Upper lobe of left lung (tissue), 6 donors: ENCODE data around the gene KDM4B. TPM values are rescaled to one million over a fixed set of nuclear protein-coding genes. Genes with fewer than 3 reads are reported as not detected.

Experiments used
- ATAC-seq, 2 donors: fragments of 200-7000 bp; cut with Tn5 transposase; one replicate each; pipeline ENCODE4 v1.9.1; 2022; ENCODE audit warnings: mild to moderate bottlenecking in 2 of 2, moderate library complexity in 2 of 2; ENCODE audit not compliant: low FRiP score in 2 of 2
- DNase-seq, 2 donors: peaks; one replicate each; pipeline ENCODE4 v3.0.0-alpha.2; 2019 to 2020
- H3K27ac ChIP-seq, 4 donors: fragments of 200-600 bp; sonication (generic); one replicate each; pipeline ENCODE4 v1.5.1; 2016 to 2019
- H3K27me3 ChIP-seq, 4 donors: fragments of 200-600 bp; sonication (generic); one replicate each; pipeline ENCODE4 v1.5.1; 2017 to 2019
- H3K36me3 ChIP-seq, 4 donors: fragments of 200-600 bp; sonication (generic); one replicate each; pipeline ENCODE4 v1.5.1; 2016 to 2019
- H3K4me1 ChIP-seq, 4 donors: fragments of 200-600 bp; sonication (generic); one replicate each; pipeline ENCODE4 v1.5.1; 2018 to 2019
- H3K4me3 ChIP-seq, 4 donors: fragments of 200-600 bp; sonication (generic); one replicate each; pipeline ENCODE4 v1.5.1; 2017 to 2019; ENCODE audit warnings: mild to moderate bottlenecking in 2 of 4, moderate library complexity in 1 of 4
- H3K9me3 ChIP-seq, 4 donors: fragments of 200-600 bp; sonication (generic); one replicate each; pipeline ENCODE4 v1.5.1; 2018 to 2019
- CTCF ChIP-seq, 6 experiments: fragments of 450-650 bp in 4 of 6; fragments of 200-600 bp in 2 of 6; sonication (generic) in 2 of 6; IDR thresholded peaks; one replicate each; pipeline ENCODE4 v1.5.1; 2016 to 2019; ENCODE audit warnings: antibody characterized with exemption in 6 of 6
- EP300 ChIP-seq, 4 donors: sonication (generic); formaldehyde crosslinking; IDR thresholded peaks; one replicate each; pipeline ENCODE4 v1.5.1; 2017; ENCODE audit warnings: antibody characterized with exemption in 4 of 4, control low read depth in 2 of 4
- POLR2A ChIP-seq, 4 donors: fragments of 450-650 bp; IDR thresholded peaks; one replicate each; pipeline ENCODE4 v1.5.1; 2016 to 2017; ENCODE audit warnings: antibody characterized with exemption in 4 of 4, mild to moderate bottlenecking in 2 of 4
- POLR2AphosphoS5 ChIP-seq, 2 donors: sonication (generic); formaldehyde crosslinking; IDR thresholded peaks; one replicate each; pipeline ENCODE4 v1.5.1; 2017; ENCODE audit warnings: antibody characterized with exemption in 2 of 2
- WGBS, 2 donors: methylation state at CpG; one replicate each; pipeline ENCODE4 v1.1.5; 2017 to 2018; 5-methylcytosine and 5-hydroxymethylcytosine counted together
- total RNA-seq, 6 donors: library from RNA; depleted of rRNA in 4 of 6; stranded (reverse); fragments of >200 nt in 4 of 6; gene quantifications; one replicate each; pipeline versions ENCODE4 v1.1.0 to v1.2.1, GENCODE V29; 2016 to 2021
- donor health status: DM: no; HTN: no; CAD: no; lungs with moderate emphysema.
- donor health status: DM: no; HTN: yes; CAD: no; lungs with severe emphysema.

Gene KDM4B
- total RNA-seq, 6 donors from 2014 or later: 28.1 to 112 (median 38.2) TPM

GRCh38 chr19:5120321-5120720 is 151.4 kb downstream of the KDM4B start:
- no peak overlapping the region for H3K27ac ChIP-seq
- H3K36me3 ChIP-seq: peaks cover 9 to 62% (median 41%) of the 10 kb centered on the region in 4 donors
- no peaks in the 10 kb centered on the region for H3K4me1 ChIP-seq
- TF ChIP-seq EP300 (IDR thresholded peaks at IDR 0.05): no peak
- no peak for TF ChIP-seq CTCF (IDR thresholded peaks at IDR 0.05)
- no peak for TF ChIP-seq POLR2A (IDR thresholded peaks at IDR 0.05)
- no peak for TF ChIP-seq POLR2AphosphoS5 (IDR thresholded peaks at IDR 0.05)
- H3K9me3 ChIP-seq: no peaks in the 10 kb centered on the region
- ATAC-seq (no peak), DNase-seq (peak in 1 of 2 donors; percentile 56)
- WGBS, 2 donors: 87 to 90% methylated on average over 8 of the region's 8 CpGs
- no peaks in the 10 kb centered on the region for H3K27me3 ChIP-seq
- H3K4me3 ChIP-seq: no peak overlapping the region

- H3K27ac ChIP-seq: no peak overlapping the region
- no peak for ATAC-seq
- H3K36me3 ChIP-seq: peaks cover 9 to 63% (median 40%) of the 10 kb centered on the region in 4 donors
- no peaks in the 10 kb centered on the region for H3K9me3 ChIP-seq
- no peak overlapping the region for H3K4me3 ChIP-seq
- no peaks in the 10 kb centered on the region for H3K27me3 ChIP-seq
- WGBS, 2 donors: 92 to 100% methylated on average over 1 to 9 of the region's 9 CpGs
- no peaks in the 10 kb centered on the region for H3K4me1 ChIP-seq
- TF ChIP-seq EP300 (IDR thresholded peaks at IDR 0.05) (no peak), CTCF (IDR thresholded peaks at IDR 0.05) (no peak), POLR2AphosphoS5 (IDR thresholded peaks at IDR 0.05) (no peak), POLR2A (IDR thresholded peaks at IDR 0.05) (no peak)
- peak in 1 of 2 donors; percentile 50 for DNase-seq
Measured at GRCh38 chr19:5120833-5121232, 151.9 kb downstream of the KDM4B start.

- H3K9me3 ChIP-seq: no peaks in the 10 kb centered on the region
- H3K36me3 ChIP-seq: peaks cover 9 to 63% (median 40%) of the 10 kb centered on the region in 4 donors
- H3K27ac ChIP-seq: no peak overlapping the region
- H3K27me3 ChIP-seq: no peaks in the 10 kb centered on the region
- H3K4me3 ChIP-seq: no peak overlapping the region
- no peaks in the 10 kb centered on the region for H3K4me1 ChIP-seq
- TF ChIP-seq CTCF (IDR thresholded peaks at IDR 0.05): no peak
- no peak for TF ChIP-seq POLR2A (IDR thresholded peaks at IDR 0.05)
- no peak for TF ChIP-seq POLR2AphosphoS5 (IDR thresholded peaks at IDR 0.05)
- no peak for TF ChIP-seq EP300 (IDR thresholded peaks at IDR 0.05)
- ATAC-seq: no peak
- WGBS, 2 donors: 87 to 93% methylated on average over 25 to 26 of the region's 28 CpGs
- no peak for DNase-seq
Measured at GRCh38 chr19:5121266-5122120, 152.6 kb downstream of the KDM4B start.

GRCh38 chr19:5122121-5122400 is 153.1 kb downstream of the KDM4B start:
- TF ChIP-seq POLR2A (IDR thresholded peaks at IDR 0.05) (no peak), CTCF (IDR thresholded peaks at IDR 0.05) (no peak), EP300 (IDR thresholded peaks at IDR 0.05) (no peak), POLR2AphosphoS5 (IDR thresholded peaks at IDR 0.05) (no peak)
- no peaks in the 10 kb centered on the region for H3K27me3 ChIP-seq
- peaks cover 9 to 60% (median 40%) of the 10 kb centered on the region in 4 donors for H3K36me3 ChIP-seq
- no peak overlapping the region for H3K27ac ChIP-seq
- H3K4me1 ChIP-seq: peaks cover 0 to 6% (median 2%) of the 10 kb centered on the region in 4 donors
- WGBS, 2 donors: 55 to 62% methylated on average over 4 of the region's 4 CpGs
- no peaks in the 10 kb centered on the region for H3K9me3 ChIP-seq
- DNase-seq (no peak), ATAC-seq (no peak)
- no peak overlapping the region for H3K4me3 ChIP-seq
